HG03521 (cell line): ENCODE results near the gene MFSD6L.

Experiments used
- ATAC-seq: cut with Tn5 transposase; IDR thresholded peaks from one replicate; pipeline ENCODE4 v1.9.1; 2021; ENCODE audit warnings: mild to moderate bottlenecking, moderate library complexity; ENCODE audit not compliant: unreplicated experiment

The MFSD6L gene

GRCh38 chr17:8747742-8748141 lies 51.4 kb downstream of the MFSD6L start:
- ATAC-seq, result no peak
